ENCODE results near the gene PAPOLA.
A peak's percentile ranks its signal among the peaks of the same experiment; 100 is the strongest.
"Not testable (repeated sequence)": the region's sequence is repeated elsewhere in the genome, so short reads cannot be mapped to it uniquely, and the experiment has no call there.

Gene PAPOLA

DNA sequence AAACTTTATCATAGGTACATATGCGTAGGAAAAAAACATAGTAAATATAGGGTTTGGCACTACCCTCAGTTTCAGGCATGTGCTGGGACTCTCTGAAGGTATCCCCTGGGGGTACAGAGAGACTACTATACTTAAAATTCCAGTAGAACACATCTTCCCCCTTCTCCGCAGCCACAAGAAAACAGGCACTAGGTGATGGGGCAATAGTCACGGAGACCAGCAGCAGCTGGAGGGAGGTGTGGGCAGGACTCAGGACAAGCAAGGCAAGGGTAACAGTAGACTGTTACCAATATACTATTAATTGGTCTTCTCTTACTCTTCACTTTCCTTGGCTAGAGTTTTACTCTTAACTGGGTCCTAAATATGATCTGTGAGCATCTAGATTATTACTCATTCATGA lies 4.6 kb upstream of the PAPOLA start:
- DNase-seq (ENCODE audit: extremely low spot score): no peak
- POLR2A ChIA-PET: no interaction called here
- TF ChIP-seq, protein P1, sequence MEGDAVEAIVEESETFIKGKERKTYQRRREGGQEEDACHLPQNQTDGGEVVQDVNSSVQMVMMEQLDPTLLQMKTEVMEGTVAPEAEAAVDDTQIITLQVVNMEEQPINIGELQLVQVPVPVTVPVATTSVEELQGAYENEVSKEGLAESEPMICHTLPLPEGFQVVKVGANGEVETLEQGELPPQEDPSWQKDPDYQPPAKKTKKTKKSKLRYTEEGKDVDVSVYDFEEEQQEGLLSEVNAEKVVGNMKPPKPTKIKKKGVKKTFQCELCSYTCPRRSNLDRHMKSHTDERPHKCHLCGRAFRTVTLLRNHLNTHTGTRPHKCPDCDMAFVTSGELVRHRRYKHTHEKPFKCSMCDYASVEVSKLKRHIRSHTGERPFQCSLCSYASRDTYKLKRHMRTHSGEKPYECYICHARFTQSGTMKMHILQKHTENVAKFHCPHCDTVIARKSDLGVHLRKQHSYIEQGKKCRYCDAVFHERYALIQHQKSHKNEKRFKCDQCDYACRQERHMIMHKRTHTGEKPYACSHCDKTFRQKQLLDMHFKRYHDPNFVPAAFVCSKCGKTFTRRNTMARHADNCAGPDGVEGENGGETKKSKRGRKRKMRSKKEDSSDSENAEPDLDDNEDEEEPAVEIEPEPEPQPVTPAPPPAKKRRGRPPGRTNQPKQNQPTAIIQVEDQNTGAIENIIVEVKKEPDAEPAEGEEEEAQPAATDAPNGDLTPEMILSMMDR (IDR thresholded peaks at IDR 0.05; ENCODE audit: control extremely low read depth, extremely low read depth, low read depth, missing control alignments): no peak
- CTCF ChIA-PET: interaction anchor here (0.7 kb wide), 1 partner anchor 15 kb away, joined by 4 read pairs; no protein-coding TSS in a partner anchor

DNA sequence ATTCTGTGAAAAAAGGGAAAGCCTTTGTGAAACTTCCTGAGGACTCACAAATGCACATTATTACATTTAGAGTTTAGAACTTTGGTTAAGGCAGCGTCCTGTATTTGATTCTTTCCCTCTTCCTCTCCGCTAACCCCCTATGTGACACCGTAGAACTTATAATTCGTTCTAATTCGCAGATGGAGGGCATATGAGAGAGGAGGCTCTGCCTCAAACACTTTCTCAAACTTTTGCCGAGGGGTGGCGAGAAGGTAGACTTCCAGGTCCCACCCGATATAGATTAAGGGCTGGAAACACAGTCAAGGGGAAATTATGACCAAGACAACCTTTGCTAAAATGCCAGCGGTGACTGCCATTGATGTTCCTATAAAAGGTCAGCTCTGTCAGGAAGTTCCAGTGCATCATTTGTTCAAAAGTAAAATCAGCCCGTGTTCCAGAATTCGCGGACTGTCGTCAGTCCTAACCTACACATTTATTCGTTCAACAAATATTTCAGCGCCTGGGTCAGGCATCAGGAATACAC lies 904 bp upstream of the PAPOLA start:
- ChIA-PET POLR2A (no interaction called here), CTCF (no interaction called here)
- TF ChIP-seq, protein P1 (IDR thresholded peaks at IDR 0.05; ENCODE audit: control extremely low read depth, extremely low read depth, low read depth, missing control alignments): no peak
- DNase-seq (ENCODE audit: extremely low spot score): no peak

DNA sequence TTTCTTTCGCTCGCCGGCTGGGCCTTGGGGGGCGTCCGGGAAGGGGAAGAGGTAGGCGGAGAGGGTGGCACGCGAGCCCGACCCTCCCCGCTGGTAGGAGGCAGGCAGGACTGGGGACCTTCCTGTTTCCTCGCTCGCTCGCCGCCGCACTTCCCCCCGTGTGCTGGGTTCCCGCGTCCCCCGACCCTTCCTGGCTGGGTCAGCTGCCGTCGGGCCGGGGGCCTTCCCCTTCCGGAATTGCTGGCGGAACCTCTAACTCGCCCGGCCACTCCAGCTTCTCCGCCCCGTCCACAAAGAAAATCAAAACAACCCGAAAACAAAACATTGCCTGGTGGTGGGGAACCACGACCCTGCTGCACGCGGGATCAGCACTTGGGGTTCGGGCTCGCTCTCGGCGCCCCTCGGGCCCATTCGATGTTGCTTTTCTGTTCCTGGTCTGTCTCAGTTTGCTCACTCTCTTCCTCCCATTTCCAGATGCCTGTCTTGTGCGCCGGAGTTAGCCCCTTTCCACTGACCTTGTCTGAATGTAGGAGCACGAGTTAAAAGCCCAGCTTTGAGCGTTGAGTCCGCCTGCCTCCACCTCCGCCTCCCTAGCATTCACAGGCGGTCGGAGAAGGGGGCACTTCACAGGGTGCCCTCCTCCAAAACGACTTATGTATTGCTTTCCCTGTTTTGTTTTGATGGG lies 581 bp downstream of the PAPOLA start:
- peak; percentile 60 for DNase-seq (ENCODE audit: extremely low spot score)
- TF ChIP-seq, protein P1 (IDR thresholded peaks at IDR 0.05; ENCODE audit: control extremely low read depth, extremely low read depth, low read depth, missing control alignments): no peak
- CTCF ChIA-PET: interaction anchor here (1.0 kb wide), 1 partner anchor 10 kb away, joined by 4 read pairs; no protein-coding TSS in a partner anchor
- POLR2A ChIA-PET: interaction anchor here (0.7 kb wide), 1 partner anchor 10 kb away, joined by 3 read pairs; no protein-coding TSS in a partner anchor

DNA sequence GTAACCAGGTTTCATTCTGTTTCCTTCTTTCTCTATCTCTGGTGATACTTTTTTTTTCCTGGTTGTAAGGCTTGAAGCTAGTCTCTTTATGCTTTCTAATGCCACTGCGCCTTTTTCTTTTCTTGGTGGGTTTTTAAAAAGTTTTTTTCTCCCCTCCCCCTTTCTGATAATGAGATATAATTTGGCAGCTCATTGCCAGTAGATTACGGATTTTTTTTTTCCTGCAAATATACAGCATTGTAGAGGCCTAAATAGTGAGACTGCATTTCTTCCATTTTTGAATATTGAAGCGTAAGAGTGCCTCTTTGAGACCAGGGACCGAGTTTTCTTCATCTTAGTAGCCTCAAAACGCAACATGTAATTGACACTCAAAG lies 1.1 kb downstream of the PAPOLA start:
- POLR2A ChIA-PET: interaction anchor here (0.7 kb wide), 1 partner anchor 9 kb away, joined by 3 read pairs; no protein-coding TSS in a partner anchor
- CTCF ChIA-PET: interaction anchor here (1.0 kb wide), 1 partner anchor 9 kb away, joined by 4 read pairs; no protein-coding TSS in a partner anchor
- TF ChIP-seq, protein P1 (IDR thresholded peaks at IDR 0.05; ENCODE audit: control extremely low read depth, extremely low read depth, low read depth, missing control alignments): no peak
- DNase-seq (ENCODE audit: extremely low spot score): no peak

DNA sequence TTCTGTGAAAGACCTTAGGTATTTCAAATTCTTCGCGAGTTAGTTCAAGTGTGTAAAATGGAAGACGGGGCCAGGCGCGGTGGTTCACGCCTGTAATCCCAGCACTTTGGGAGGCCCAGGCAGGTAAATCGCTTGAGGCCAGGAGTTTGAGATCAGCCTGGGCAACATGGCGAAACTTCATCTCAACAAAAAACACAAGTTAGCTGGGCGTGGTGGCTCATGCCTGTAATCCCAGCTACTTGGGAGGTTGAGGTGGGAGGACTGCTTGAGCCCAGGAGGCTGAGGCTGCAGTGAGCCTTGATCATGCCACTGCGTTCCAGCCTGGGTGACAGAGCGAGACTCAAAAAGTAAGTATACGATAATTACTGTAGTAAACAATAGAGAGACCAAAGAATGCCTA lies 2.2 kb downstream of the PAPOLA start:
- DNase-seq (ENCODE audit: extremely low spot score); CTCF ChIA-PET; POLR2A ChIA-PET: not testable (repeated sequence)

DNA sequence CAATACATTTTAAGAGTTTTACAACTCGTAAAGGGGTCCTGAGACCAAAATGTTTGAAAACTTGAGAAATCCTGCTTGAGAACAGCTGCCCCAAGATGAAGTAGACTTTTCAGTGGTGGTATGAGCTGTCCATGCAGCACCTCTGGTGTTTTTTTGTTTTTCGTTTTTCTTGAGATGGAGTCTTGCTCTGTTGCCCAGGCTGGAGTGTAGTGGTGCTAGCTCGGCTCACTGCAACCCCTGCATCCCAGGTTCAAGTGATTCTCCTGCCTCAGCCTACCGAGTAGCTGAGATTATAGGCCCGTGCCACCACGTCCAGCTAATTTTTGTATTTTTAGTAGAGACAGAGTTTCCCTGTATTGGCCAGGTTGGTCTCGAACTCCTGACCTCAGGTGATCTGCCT lies 5.5 kb downstream of the PAPOLA start:
- TF ChIP-seq, protein P1 (IDR thresholded peaks at IDR 0.05; ENCODE audit: control extremely low read depth, extremely low read depth, low read depth, missing control alignments): no peak
- POLR2A ChIA-PET: no interaction called here
- CTCF ChIA-PET: interaction anchor here (1.2 kb wide), 1 partner anchor 35 kb away, joined by 3 read pairs; no protein-coding TSS in a partner anchor
- no peak for DNase-seq (ENCODE audit: extremely low spot score)

DNA sequence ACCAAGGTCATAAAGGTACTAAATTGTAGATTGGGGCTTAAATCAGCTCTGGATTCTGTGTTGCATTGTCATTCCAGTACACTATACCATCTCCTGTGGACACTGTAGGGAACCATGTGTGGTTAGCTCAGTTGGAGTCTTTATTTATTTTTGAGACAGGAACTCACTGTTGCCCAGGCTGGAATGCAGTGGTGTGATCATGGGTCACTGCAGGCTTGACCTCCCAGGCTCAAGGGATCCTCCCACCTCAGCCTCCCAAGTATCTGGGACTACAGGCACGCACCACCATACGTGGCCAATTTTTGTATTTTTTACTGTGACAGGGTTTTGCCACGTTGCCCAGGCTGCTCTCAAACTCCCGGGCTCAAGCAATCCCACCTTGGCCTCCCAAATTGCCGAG lies 6.7 kb downstream of the PAPOLA start:
- POLR2A ChIA-PET: interaction anchor here (0.5 kb wide), 1 partner anchor 14 kb away, joined by 5 read pairs; no protein-coding TSS in a partner anchor
- TF ChIP-seq, protein P1 (IDR thresholded peaks at IDR 0.05; ENCODE audit: control extremely low read depth, extremely low read depth, low read depth, missing control alignments): no peak
- no peak for DNase-seq (ENCODE audit: extremely low spot score)
- CTCF ChIA-PET: interaction anchor here (0.7 kb wide), 1 partner anchor 21 kb away, joined by 3 read pairs; no protein-coding TSS in a partner anchor
